HG03342 (cell line): Measurements from ENCODE around the gene TMTC4.
A peak's percentile ranks its signal among the peaks of the same experiment; 100 is the strongest.

ENCODE experiments used
- ATAC-seq: cut with Tn5 transposase; IDR thresholded peaks from one replicate; pipeline ENCODE4 v1.9.1; 2021; ENCODE audit warnings: mild to moderate bottlenecking, moderate library complexity; ENCODE audit not compliant: unreplicated experiment

The TMTC4 gene

GRCh38 chr13:100668408-100668807, 6.2 kb downstream of the TMTC4 start:
- ATAC-seq, result no peak

- no peak for ATAC-seq
Measured at GRCh38 chr13:100667894-100668293, 6.7 kb downstream of the TMTC4 start.

GRCh38 chr13:100666124-100666523, 8.5 kb downstream of the TMTC4 start:
- no peak for ATAC-seq

GRCh38 chr13:100665403-100665802, 9.2 kb downstream of the TMTC4 start:
- no peak for ATAC-seq

- no peak for ATAC-seq
Measured at GRCh38 chr13:100664171-100664900, 10.3 kb downstream of the TMTC4 start.

- no peak for ATAC-seq
Measured at GRCh38 chr13:100662468-100663211, 12.0 kb downstream of the TMTC4 start.

- no peak for ATAC-seq
Measured at GRCh38 chr13:100660761-100661160, 13.8 kb downstream of the TMTC4 start.

- no peak for ATAC-seq
Measured at GRCh38 chr13:100659578-100659977, 15.0 kb downstream of the TMTC4 start.

GRCh38 chr13:100658363-100658762, 16.2 kb downstream of the TMTC4 start:
- ATAC-seq, result peak; percentile 82

GRCh38 chr13:100657881-100658315, 16.7 kb downstream of the TMTC4 start:
- no peak for ATAC-seq

GRCh38 chr13:100652510-100652909, 22.1 kb downstream of the TMTC4 start:
- no peak for ATAC-seq

- ATAC-seq, result no peak
Measured at GRCh38 chr13:100650326-100650725, 24.3 kb downstream of the TMTC4 start.

GRCh38 chr13:100648354-100648753, 26.2 kb downstream of the TMTC4 start:
- ATAC-seq, result no peak

- ATAC-seq, result no peak
Measured at GRCh38 chr13:100646871-100647270, 27.7 kb downstream of the TMTC4 start.

GRCh38 chr13:100646030-100646673, 28.4 kb downstream of the TMTC4 start:
- ATAC-seq, result no peak

GRCh38 chr13:100645382-100645781, 29.2 kb downstream of the TMTC4 start:
- no peak for ATAC-seq

GRCh38 chr13:100644371-100644770, 30.2 kb downstream of the TMTC4 start:
- ATAC-seq, result no peak

GRCh38 chr13:100637796-100638195, 36.8 kb downstream of the TMTC4 start:
- ATAC-seq, result no peak

GRCh38 chr13:100637380-100637779, 37.2 kb downstream of the TMTC4 start:
- no peak for ATAC-seq

GRCh38 chr13:100636441-100636840, 38.2 kb downstream of the TMTC4 start:
- ATAC-seq, result no peak

- ATAC-seq, result no peak
Measured at GRCh38 chr13:100636004-100636403, 38.6 kb downstream of the TMTC4 start.

- ATAC-seq, result no peak
Measured at GRCh38 chr13:100634696-100635095, 39.9 kb downstream of the TMTC4 start.
